Measurements from ENCODE around the gene ELMOD3.

ELMOD3 gene

GRCh38 chr2:85377083-85377482, 22.5 kb downstream of the ELMOD3 start:
- no peak for DNase-seq

GRCh38 chr2:85378257-85378656, 23.7 kb downstream of the ELMOD3 start:
- DNase-seq, result no peak

GRCh38 chr2:85380048-85380447, 25.5 kb downstream of the ELMOD3 start:
- no peak for DNase-seq

- peak; percentile 15 for DNase-seq
Measured at GRCh38 chr2:85383151-85383550, 28.6 kb downstream of the ELMOD3 start.

GRCh38 chr2:85383850-85384249, 29.3 kb downstream of the ELMOD3 start:
- no peak for DNase-seq

GRCh38 chr2:85385746-85386145, 31.2 kb downstream of the ELMOD3 start:
- DNase-seq, result no peak

- no peak for DNase-seq
Measured at GRCh38 chr2:85387754-85388153, 33.2 kb downstream of the ELMOD3 start.

GRCh38 chr2:85388878-85389538, 34.4 kb downstream of the ELMOD3 start:
- DNase-seq, result no peak

GRCh38 chr2:85390941-85391669, 36.5 kb downstream of the ELMOD3 start:
- DNase-seq, result peak; percentile 28

GRCh38 chr2:85393836-85394235, 39.3 kb downstream of the ELMOD3 start:
- DNase-seq, result no peak

- no peak for DNase-seq
Measured at GRCh38 chr2:85394261-85394681, 39.7 kb downstream of the ELMOD3 start.

- DNase-seq, result no peak
Measured at GRCh38 chr2:85394976-85395375, 40.4 kb downstream of the ELMOD3 start.

- no peak for DNase-seq
Measured at GRCh38 chr2:85395912-85396475, 41.4 kb downstream of the ELMOD3 start.

GRCh38 chr2:85396531-85397470, 42.2 kb downstream of the ELMOD3 start:
- no peak for DNase-seq

GRCh38 chr2:85397925-85398331, 43.4 kb downstream of the ELMOD3 start:
- DNase-seq, result no peak

GRCh38 chr2:85398426-85399182, 44.0 kb downstream of the ELMOD3 start:
- no peak for DNase-seq

GRCh38 chr2:85399183-85399455, 44.5 kb downstream of the ELMOD3 start:
- no peak for DNase-seq

- DNase-seq, result no peak
Measured at GRCh38 chr2:85400023-85400422, 45.5 kb downstream of the ELMOD3 start.

GRCh38 chr2:85400541-85401463, 46.2 kb downstream of the ELMOD3 start:
- DNase-seq, result no peak

- no peak for DNase-seq
Measured at GRCh38 chr2:85401464-85401805, 46.9 kb downstream of the ELMOD3 start.

- DNase-seq, result no peak
Measured at GRCh38 chr2:85401844-85402243, 47.3 kb downstream of the ELMOD3 start.
